ENCODE results near the gene ZNF699.
"Not testable (repeated sequence)": the region's sequence is repeated elsewhere in the genome, so short reads cannot be mapped to it uniquely, and the experiment has no call there.

Gene ZNF699

DNA sequence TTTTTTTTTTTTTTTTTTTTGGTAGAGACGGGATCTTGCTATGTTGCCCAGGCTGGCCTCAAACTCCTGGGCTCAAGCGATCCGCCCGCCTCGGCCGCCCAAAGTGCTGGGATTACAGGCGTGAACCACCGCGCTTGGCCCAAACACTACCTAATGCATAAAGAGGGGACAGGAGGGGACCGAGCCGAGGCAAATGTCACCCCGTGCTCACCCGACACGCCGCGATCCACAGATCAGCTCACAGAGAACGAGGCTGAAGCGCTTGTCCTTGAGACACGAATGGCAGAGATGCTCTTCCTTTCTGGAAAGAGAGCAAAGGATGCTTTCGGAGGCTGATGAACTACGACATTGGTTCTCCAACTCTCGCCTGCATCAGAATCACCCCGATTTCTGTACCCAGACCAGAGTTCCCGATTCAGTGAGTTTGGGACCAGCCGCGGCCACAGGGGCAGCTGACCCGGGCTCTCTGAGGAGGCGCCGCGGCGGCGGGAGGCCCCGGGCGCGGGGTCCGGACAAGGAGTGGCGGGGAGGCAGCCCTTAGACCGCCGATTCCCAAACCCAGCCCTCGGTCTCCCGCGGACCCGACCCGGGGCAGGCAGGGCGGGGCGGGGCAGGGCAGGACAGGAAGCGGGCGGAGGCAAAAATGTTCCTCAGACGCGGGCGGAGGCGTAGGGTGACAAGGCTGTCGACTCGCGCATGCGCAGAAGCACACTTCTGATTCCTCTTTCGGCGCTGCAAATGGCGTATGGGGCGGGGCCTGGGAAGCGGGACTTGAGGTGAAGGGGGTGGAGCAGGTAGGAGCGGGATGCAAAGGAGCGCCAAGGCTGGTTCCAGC, at the start of gene ZNF699:
TSS of gene ZNF699 (minus strand) at position 700 of the 835 bp plus-strand sequence. CDS start 4,719 bp downstream, outside the sequence.
- peak; percentile 85 for DNase-seq (ENCODE audit: low read depth, low spot score)

DNA sequence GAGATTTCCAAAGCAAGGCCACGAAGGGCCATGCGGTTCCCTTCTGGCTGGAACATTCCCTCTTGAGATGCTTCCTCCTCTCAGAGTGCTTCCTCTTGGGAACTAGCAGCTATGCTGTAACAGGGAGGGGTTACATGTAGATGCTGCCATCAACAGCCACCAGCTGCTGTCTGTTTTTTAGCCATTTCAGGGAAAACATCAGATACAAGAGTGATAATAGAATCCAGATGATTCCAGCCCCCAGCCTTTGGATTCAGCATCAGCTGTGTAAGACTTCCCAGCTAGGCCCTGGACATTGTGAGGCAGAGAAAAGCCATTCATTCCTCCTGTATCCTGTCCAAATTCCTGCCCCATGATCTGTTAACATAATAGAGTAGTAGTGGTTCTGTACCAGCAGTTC, 45.0 kb upstream of the ZNF699 start:
- no peak for DNase-seq (ENCODE audit: low read depth, low spot score)

DNA sequence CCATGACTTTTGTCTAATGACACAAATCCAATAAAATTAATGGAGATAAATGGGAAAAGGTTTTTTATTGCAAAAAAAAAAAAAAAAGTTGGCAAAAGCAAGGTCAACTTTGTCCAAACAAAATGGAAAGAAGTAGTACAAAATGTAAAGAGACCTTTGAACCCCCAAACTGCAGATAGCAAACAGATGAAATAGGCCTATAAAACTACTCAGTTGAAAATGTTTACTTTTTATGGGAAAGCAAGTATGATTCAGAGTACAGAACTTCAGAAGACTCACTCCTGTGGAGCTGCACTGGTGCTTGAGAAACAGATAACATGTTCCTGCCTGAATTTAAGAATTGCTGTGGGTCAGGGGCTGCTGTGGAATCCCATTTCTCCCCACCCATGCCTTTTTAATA, 43.4 kb upstream of the ZNF699 start:
- no peak for DNase-seq (ENCODE audit: low read depth, low spot score)

DNA sequence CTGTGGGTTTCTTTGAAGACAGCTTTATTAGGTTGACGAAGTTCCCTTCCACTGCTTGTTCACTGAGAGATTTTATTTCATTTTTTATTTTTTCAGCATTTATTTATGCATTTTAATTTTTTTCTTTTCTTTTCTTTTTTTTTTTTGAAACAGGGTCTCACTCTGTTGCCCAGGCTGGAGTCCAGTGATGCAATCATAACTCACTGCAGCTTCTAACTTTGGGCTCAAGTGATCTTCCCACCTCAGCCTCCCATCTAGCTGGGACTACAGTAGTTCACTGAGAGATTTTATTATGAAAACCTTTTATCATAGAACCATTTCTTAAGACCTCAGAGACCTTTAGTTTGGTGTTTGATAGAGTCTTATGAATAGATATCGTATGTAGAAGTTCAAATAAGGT, 42.9 kb upstream of the ZNF699 start:
- DNase-seq (ENCODE audit: low read depth, low spot score): no peak

DNA sequence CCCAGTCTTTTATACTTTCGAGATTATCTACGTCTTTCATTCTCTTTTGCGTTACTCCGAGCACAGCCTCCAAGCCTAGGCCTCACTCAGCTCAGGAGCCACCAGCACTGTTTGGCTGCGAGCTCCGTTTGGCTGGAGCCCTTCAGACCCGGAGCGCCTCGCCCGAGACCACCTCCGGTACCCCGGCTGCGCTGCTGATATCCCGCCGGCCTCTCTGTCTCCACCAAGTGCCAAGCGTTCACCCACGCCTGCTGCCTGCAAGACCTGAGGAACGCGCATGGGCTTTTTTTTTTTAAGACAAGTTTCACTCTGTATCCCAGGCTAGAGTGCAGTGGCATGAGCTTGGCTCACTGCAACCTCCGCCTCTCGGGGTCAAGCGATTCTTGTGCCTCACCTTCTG, 39.0 kb upstream of the ZNF699 start:
- DNase-seq (ENCODE audit: low read depth, low spot score): no peak

DNA sequence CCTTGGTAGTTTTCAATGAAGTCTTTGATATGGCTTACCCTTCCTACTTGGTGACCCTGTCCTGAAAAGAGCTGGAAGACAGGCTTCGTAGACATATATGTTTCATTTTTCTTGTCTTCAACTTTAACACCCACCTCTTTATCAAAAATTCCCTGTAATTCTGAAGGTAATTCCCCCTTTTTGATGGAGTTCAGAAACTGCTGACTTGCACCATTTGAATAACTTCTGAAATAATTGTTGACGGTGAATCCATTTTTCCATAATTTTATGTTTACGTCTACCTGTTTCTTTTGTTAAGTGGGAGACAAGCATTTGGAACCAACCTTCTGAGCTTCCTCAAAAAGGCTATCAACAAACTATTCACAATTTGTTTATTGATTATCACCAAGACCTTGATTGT, 38.6 kb upstream of the ZNF699 start:
- no peak for DNase-seq (ENCODE audit: low read depth, low spot score)

DNA sequence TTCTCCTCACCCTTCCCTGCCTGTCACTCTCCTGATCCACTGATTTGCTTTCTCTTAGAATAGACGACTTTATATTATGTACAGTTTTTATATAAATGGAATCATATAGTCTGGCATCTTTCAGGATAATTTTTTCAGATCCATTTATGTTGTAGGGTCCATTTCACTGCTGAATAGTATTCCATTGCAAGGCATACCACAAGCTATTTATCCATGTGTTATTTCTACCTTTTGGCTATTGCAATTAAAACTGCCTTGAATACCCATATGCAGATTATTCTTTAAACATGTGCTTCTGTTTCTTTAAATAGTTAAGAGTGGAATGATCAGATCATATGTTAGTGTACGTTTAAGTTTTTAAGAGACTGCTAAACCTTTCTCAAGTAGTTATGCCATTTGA, 35.4 kb upstream of the ZNF699 start:
- DNase-seq (ENCODE audit: low read depth, low spot score): no peak

DNA sequence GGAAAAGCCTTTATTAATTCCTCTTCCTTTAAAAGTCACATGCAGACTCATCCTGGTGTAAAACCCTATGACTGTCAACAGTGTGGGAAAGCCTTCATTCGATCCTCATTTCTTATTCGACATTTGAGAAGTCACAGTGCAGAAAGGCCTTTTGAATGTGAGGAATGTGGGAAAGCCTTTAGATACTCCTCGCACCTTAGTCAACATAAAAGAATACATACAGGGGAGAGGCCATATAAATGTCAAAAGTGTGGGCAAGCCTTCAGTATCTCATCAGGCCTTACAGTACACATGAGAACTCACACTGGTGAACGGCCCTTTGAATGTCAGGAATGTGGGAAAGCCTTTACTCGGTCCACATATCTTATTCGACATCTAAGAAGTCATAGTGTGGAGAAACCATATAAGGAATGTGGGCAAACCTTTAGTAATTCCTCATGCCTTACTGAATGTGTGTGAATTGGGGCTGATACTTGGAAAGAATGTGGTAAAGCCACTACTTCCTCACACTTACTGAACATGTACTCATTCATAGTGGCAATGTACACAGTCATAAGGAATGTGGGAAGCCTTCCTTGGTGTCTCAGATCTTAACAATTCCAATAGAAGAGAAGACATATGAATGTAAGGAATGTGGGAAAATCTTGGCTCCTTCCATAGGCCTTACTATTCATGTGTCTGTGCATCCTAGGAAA, 33.1 kb upstream of the ZNF699 start:
- DNase-seq (ENCODE audit: low read depth, low spot score): no peak

DNA sequence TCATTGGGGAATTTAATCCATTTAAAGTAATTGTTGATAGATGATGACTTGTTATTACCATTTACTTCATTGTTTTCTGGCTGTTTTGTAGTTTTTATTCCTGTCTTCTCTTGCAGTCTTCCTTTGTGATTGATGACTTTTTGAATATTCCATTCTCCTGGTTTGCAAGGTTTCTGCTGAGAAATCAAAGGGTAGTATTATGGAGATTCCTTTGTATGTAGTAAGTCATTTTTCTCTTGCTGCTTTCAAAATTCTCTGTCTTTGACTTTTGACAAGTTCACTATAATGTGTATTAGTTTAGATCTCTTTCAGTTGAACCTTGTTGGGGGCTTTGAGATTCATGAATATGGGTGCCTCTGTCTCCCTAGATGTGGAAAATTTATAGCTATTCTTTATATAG, 20.4 kb upstream of the ZNF699 start:
- no peak for DNase-seq (ENCODE audit: low read depth, low spot score)

DNA sequence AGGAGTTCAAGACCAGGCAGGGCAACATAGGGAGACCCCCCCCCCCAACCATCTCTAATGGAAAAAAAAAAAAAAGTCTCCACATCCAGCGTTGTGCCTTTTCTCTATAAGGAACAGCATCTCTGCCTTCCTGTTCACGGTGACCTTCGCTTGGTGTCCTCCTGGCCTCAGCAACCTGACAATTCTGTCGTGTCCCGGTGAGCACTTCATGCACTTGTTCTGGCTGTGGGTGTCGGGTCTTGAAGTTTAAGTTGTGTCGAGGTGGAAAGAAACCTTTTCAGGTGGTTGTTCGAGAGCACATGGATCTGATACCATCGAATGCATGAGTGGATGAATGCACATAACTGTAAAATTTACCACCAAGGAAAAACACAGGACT, 14.9 kb upstream of the ZNF699 start:
- DNase-seq (ENCODE audit: low read depth, low spot score): no peak

DNA sequence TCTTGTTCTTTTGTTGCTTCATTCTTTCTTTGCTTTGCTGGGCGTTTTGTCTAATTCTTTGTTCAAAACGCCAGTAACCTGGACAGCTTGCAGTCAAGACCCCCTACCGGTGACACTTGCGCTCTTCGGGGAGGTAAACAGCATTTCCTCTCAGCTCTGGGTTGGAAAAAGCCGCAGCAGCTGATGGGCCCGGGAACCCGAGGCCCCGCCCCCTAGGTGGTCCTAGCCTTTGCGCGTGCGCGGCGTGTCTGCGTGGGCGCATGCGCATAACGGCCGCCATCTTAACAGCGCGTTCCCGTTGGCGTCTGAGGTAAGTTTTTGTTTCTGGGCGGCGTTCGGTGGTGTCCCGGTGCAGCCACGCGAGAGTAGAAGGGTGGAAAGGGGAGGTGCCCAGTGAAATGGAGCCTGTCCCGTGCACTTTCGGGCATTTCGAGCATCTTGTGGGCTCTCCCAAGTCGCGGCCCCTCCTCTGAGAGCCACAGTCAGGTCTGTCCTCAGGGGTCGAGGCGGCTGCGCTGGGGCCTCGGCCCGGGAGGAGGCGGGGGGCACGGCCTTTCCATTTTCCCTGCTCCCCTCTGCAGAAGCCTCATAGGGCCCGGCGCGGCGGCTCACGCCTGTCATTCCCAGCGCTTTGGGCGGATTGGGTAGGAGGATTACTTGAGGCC, 14.4 kb upstream of the ZNF699 start, which contains the start of gene ZNF559:
TSS of gene ZNF559 (plus strand) at position 261 of the 665 bp plus-strand sequence. CDS start 14,371 bp downstream, outside the sequence.
- DNase-seq (ENCODE audit: low read depth, low spot score): peak; percentile 78

DNA sequence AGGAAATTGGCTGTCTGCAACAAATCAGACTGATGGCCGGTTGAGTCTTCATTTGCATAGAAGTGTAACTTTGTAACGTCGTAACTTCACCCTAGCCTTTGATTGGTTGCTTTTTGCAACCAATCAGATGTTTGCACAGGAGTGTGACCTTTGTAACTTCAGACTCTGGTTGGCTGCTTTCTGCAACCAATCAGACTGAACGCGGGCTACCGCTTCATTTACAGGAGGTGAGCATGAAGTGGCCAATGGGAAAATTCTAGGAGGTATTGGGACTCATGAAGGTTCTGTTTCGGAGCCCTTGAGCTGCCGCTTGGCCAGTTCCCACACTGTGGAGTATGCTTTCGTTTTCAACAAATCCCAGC, 13.9 kb upstream of the ZNF699 start:
- DNase-seq (ENCODE audit: low read depth, low spot score): peak; percentile 75

DNA sequence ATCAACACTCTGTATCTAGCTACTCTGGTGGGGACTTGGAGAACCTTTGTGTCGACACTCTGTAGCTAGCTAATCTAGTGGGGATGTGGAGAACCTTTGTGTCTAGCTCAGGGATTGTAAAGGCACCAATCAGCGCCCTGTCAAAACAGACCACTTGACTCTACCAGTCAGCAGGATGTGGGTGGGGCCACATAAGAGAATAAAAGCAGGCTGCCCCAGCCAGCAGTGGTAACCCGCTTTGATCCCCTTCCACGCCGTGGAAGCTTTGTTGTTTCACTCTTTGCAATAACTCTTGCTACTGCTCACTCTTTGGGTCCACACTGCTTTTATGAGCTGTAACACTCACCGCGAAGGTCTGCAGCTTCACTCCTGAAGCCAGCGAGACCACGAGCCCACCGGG, 12.6 kb upstream of the ZNF699 start:
- not testable (repeated sequence) for DNase-seq (ENCODE audit: low read depth, low spot score)

DNA sequence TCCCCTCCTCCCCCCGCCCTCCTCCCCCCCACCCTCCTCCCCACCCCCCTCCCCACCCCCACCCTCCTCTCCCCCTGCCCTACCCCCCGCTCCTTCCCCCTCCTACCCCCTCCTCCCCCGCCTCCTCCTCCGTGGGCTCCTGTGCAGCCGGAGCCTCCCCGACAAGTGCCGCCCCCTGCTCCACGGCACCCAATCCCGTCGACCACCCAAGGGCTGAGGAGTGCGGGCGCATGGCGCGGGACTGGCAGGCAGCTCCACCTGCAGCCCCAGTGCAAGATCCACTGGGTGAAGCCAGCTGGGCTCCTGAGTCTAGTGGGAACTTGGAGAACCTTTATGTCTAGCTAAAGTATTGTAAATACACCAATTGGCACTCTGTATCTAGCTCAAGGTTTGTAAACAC, 12.1 kb upstream of the ZNF699 start:
- DNase-seq (ENCODE audit: low read depth, low spot score): not testable (repeated sequence)

DNA sequence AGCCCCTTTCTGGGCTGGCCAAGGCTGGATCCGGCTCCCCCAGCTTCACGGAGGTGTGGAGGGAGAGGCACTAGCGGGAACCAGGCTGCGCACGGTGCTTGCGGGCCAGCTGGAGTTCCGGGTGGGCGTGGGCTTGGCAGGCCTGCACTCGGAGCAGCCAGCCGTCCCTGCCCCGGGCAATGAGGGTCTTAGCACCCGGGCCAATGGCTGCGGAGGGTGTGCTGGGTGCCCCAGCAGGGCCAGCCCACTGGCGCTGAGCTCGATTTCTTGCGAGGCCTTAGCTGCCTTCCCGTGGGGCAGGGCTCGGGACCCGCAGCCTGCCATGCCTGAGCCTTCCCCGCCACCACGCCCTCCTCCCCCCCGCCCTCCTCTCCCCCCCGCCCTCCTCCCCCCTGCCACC, 11.7 kb upstream of the ZNF699 start:
- DNase-seq (ENCODE audit: low read depth, low spot score): no peak

DNA sequence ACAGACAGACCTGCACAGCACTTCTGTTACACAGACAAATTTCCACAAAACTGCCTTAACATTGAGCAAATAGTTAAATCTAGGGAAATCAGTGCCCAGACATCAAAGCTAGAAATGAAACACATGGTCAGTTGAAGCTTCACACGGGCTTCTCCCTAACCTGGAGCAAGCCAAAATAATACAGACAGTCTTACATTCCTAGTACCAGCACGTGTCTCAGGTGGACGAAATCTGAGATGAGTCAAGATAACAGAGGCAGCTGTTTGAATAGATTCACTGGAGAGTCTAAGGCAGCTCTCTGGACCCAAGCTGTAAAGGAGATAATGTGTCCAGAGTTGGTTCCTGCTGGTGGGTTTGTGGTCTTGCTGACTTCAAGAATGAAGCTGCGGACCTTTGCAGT, 4.1 kb upstream of the ZNF699 start:
- no peak for DNase-seq (ENCODE audit: low read depth, low spot score)

DNA sequence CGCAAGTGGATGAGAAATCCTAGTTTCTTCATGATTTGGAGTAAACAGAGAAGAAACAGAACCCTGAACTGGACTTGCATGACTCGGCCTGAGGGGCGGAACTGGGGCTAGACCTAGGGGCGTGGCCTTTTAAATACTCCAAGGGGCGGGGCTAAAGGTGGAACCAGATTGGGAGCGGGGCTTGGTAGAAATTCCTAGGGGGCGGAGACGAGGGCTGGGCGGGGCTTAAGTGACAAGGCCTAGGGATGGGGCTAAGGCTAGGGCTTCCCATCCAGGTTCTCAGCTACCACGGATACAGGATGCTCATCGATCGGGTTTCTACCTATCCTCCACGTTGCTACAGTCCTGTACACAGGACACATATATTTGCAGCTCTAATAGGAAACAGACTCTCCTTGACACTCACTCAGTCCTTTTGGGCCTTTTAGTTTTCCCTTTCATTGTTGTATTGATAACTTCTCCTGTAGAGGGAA, 372 bp upstream of the ZNF699 start:
- DNase-seq (ENCODE audit: low read depth, low spot score): no peak

DNA sequence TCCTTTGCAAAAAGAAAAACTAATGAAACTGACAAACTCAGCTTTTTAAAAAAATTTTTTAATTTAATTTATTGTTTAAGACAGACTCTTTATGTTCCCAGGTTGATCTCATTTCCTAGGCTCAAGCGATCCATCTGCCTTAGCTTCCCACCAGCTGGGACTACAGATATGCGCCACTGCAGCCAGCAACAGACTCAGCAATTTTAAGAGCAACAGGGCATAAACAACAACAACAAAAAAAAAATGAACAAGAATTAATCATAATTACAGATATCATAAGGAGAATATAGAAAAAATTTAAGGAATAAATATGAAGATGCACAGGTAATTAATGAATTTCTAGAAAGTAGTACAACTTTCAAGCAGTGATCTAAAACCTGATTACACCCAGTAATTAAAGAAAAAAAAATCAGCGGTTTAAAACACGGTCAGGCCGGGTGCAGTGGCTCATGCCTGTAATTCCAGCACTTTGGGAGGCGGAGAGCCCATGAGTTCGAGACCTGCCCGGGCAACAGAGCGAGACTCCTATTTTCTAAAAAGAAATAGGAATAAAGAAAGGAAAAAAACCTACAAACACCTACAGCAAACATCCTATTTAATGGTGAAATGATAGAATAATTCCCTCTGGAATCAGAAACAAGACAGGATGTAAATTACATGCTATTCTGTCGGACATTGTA, 1.4 kb downstream of the ZNF699 start:
- no peak for DNase-seq (ENCODE audit: low read depth, low spot score)

DNA sequence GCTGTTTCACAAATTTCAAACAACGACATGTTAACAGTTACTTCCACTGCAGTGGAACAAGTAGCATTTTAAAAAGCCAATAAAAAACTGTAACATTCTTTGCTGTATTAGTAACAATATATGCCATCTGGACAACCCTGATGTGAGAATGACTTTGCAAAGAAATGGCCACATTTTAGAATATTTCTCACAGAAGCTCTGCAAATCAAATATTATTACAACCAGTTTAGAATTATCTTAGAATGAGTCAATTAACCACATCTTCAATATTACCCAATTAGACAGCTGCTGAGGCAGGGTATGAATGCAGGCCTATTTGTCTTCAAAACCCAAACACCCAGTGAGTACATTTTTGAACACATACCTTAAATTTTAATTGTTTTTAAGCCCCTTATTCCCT, 3.2 kb downstream of the ZNF699 start:
- DNase-seq (ENCODE audit: low read depth, low spot score): no peak

DNA sequence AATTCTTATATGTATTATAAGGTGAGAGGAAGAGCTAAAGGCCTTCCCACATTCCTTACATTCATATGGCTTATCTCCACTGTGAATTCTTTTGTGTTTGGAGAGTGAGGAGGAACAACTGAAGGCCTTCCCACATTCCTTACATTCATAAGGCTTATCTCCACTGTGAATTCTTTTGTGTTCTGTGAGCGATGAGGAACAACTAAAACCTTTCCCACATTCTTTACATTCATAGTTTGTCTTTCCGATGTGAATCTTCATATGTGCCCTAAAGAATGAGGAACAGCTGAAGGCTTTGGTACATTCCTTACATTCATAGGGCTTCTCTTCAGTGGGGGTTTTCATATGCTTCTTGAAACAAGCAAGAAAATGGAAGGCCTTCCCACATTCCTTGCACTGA, 13.3 kb downstream of the ZNF699 start:
- no peak for DNase-seq (ENCODE audit: low read depth, low spot score)

DNA sequence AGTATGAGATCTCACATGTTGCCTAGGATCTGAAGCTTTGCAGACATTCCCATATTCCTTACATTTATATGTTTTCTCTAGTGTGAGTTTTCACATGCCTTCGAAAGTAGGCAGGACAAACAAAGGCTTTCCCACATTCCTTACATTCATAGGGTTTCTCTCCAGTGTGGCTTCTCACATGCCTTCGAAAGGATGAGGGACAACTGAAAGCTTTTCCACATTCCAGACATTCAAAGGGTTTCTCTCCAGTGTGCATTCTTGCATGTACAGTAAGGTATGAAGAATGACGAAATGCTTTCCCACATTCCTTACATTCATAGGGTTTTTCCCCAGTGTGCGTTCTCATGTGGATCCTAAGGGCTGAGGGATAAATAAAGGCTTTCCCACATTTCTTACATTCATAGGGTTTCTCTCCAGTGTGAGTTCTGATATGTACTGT, 14.2 kb downstream of the ZNF699 start:
- no peak for DNase-seq (ENCODE audit: low read depth, low spot score)

All from iPS DF 19.7 (cell line).